ELR (cell line): ENCODE results near the gene ONECUT2.

ENCODE experiments used
- DNase-seq: peaks from one replicate; pipeline ENCODE4 v3.0.0-alpha.2; 2015; ENCODE audit warnings: low read depth

Gene ONECUT2

DNA sequence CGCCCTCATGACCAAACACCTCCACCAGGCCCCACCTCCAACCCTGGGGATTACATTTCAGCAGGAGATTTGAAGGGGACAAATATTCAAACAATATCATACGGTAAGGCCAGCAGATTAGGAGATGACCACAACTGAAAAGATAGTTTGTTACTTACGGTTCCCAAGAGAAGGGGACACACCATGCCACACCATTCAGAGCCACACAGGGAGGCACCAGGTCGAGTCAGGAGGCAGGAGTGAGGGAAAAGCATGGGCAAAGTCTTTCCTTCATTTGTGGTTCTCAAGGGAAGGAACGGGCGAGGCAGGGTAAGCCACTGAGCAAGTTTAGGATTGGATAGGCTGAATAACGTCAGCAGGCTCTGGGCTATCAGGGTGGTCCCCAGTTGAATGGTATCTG is 94.0 kb downstream of the ONECUT2 start:
- DNase-seq, result no peak

- DNase-seq, result no peak
These were observed 98.1 kb downstream of the ONECUT2 start for GRCh38 chr18:57533006-57533867.

DNA sequence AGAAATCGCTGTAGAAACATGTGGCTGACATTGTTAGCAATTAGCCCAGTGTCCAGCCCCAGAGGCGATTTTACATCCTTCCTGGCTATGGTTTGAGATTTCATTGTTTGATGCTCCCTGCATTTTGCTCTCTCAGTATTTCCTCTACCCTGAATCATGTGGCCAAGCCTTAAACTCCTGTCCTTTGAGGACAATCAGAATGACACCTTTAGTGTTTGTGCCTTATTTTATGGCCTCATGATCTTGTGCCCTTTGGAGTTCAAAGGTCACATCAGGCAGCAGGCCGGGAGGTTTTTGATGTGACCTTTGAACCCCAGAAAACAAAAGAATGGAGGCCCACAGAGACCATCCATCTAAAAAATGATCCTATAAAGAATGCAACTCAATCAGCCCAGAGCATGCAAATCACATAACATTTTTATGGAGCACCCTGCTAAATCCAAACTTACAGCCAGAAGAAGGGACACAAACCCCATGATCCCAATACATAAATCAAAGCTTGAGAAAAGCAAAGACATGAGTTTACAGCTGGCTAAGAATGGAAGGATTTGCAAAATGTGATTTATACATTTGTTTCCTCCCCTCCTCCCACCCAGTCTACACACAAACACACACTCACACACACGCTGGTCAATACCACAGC is 98.8 kb downstream of the ONECUT2 start:
- DNase-seq, result no peak

DNA sequence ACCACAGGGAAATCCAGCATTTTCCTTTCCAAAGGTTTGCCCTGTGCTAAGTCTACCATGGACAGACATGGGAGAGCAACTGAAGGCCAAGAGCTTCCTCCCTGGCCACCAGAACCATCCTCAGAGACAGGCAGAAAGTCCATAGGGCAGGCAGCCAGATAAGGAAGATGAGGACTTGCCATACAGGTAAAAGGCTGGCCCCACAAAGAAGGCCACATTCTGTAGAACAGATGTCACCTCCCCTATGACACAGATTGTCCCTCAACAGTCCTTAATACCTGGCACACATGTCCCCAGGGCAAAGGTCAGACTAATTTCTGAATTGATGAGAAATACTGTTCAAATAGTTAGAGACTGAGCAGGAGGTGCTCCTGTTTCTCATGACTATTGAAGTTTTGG is 99.3 kb downstream of the ONECUT2 start:
- DNase-seq, result no peak

GRCh38 chr18:57538614-57539013 is 103.4 kb downstream of the ONECUT2 start:
- DNase-seq, result no peak

DNA sequence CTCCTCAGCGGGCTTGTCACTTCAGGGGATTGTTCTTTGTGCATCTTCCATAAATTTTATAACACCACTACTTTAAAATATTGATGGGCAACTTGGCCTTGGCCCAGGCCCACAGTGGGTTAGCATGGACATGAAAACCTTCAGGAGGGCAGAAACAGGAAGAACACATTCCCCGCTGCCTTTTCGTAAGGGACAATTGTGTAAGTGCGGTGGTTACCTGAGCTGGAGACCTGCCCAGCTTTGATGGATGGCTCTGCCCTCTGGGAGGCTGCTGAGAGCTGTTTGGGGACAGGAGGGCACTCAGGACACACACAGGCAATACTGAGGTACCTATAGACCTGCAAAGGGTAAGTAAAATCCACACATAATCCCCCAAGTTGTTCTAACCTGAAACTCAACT is 104.5 kb downstream of the ONECUT2 start:
- no peak for DNase-seq
